Activated effector memory CD4-positive, alpha-beta T cell treated with anti-CD3 and anti-CD28 coated beads, Interleukin-2, amount 50 U/mL, for 16 hours (primary cell): ENCODE data around the gene SLC35A4.
A peak's percentile ranks its signal among the peaks of the same experiment; 100 is the strongest.

Experiments used
- DNase-seq: peaks from one replicate; pipeline ENCODE4 v3.0.0-alpha.2; 2020

SLC35A4 gene, protein sequence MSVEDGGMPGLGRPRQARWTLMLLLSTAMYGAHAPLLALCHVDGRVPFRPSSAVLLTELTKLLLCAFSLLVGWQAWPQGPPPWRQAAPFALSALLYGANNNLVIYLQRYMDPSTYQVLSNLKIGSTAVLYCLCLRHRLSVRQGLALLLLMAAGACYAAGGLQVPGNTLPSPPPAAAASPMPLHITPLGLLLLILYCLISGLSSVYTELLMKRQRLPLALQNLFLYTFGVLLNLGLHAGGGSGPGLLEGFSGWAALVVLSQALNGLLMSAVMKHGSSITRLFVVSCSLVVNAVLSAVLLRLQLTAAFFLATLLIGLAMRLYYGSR

GRCh38 chr5:140564196-140565023 lies at the start of gene SLC35A4, which contains the start of gene APBB3:
TSS of gene SLC35A4 (plus strand) at chr5:140564828. CDS start at chr5:140567170, 2,342 bp downstream.
TSS of gene APBB3 (minus strand) at chr5:140564598. CDS start at chr5:140564245, 353 bp downstream.
- DNase-seq: peak; percentile 99

DNA sequence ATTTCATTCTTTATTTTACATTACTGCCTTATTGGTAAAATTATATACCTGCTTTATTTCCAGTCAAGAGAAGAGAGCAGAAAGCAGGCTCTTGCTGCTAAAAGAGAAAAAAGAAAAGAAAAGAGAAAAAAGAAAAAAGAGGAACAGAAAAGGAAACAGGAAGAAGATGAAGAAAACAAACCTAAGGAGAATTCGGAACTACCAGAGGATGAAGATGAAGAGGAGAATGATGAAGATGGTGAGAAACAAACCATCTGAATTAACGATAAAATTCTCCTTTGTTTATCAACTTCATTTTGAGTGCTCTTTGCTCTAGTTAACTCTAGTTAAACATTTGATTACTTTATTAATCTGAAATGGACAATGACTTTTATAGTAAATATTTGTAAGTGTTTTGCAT lies 40.6 kb upstream of the SLC35A4 start:
- DNase-seq: no peak

GRCh38 chr5:140540227-140540626 lies 24.4 kb upstream of the SLC35A4 start:
- no peak for DNase-seq

GRCh38 chr5:140542972-140543371 lies 21.7 kb upstream of the SLC35A4 start:
- no peak for DNase-seq

GRCh38 chr5:140544986-140545385 lies 19.6 kb upstream of the SLC35A4 start:
- DNase-seq: no peak

- no peak for DNase-seq
Measured at GRCh38 chr5:140545606-140546005, 19.0 kb upstream of the SLC35A4 start.

DNA sequence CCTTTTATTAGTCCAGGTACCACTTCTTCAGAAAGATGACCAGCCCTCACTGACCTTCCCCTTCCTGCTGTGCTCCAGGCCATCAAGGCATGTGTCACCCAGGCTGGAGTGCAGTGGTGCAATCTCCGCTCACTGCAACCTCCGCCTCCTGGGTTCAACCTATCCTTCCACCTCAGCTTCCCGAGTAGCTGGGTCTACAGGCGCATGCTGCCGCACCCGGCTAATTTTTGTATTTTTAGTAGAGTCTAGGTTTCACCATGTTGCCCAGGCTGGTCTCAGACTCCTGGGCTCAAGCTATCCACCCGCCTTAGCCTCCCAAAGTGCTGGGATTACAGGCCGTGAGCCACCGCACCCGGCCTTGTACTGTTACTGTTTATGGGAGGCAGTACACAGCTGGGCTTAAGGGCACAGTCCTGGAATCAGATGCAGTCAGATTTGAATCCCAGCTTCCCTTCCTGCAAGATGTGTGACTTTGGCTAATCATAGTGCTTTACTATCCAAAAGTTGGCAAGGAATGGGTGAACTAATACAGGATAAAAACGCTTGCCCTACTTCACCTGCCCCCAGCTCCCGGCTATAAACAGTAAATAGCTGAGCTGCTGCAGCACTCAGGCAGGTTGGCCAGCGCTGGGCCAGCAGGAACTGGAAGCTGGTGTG lies 17.6 kb upstream of the SLC35A4 start:
- no peak for DNase-seq

GRCh38 chr5:140547508-140548299 lies 16.9 kb upstream of the SLC35A4 start, which contains the start of gene EIF4EBP3:
TSS of gene EIF4EBP3 (plus strand) at chr5:140547662. CDS start at chr5:140547738, 76 bp downstream.
- DNase-seq: peak; percentile 94

- DNase-seq: no peak
Measured at GRCh38 chr5:140548300-140548688, 16.3 kb upstream of the SLC35A4 start.

DNA sequence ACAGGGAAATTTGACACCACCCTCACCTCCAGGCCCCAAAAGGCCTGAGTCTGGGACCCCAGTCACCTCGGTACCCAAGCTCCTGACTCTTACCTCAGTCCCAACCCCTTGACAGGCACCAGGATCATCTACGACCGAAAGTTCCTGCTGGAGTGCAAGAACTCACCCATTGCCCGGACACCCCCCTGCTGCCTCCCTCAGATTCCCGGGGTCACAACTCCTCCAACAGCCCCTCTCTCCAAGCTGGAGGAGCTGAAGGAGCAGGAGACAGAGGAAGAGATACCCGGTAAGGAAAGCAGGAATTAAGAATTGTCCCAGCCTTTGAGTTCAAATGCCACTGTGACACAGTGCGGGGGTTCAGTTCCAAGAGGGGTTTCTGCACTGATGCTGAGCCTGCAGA lies 15.8 kb upstream of the SLC35A4 start:
- no peak for DNase-seq

- no peak for DNase-seq
Measured at GRCh38 chr5:140549237-140550144, 15.1 kb upstream of the SLC35A4 start.

- no peak for DNase-seq
Measured at GRCh38 chr5:140550147-140551079, 14.2 kb upstream of the SLC35A4 start.

DNA sequence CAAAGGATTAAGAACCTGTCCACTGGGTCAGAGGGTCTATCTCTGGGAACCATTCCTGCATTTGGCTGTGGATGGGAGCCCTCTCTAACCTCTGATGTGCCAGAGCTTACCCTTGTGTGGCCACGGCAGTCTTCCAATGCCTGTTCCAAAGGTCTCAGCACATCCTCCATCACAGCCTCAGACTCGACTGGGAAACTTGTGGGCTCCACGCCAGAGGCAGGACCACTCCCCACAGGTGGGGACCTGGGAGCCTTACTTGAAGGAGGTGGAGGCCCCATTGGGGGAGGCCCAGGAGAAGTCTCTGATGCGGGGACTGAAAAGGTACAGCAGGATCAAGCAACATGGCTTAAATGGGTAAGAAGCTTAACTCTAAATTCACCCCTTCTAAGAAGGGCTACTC lies 12.8 kb upstream of the SLC35A4 start:
- no peak for DNase-seq

- no peak for DNase-seq
Measured at GRCh38 chr5:140553657-140554056, 11.0 kb upstream of the SLC35A4 start.

- DNase-seq: no peak
Measured at GRCh38 chr5:140554454-140554853, 10.2 kb upstream of the SLC35A4 start.

DNA sequence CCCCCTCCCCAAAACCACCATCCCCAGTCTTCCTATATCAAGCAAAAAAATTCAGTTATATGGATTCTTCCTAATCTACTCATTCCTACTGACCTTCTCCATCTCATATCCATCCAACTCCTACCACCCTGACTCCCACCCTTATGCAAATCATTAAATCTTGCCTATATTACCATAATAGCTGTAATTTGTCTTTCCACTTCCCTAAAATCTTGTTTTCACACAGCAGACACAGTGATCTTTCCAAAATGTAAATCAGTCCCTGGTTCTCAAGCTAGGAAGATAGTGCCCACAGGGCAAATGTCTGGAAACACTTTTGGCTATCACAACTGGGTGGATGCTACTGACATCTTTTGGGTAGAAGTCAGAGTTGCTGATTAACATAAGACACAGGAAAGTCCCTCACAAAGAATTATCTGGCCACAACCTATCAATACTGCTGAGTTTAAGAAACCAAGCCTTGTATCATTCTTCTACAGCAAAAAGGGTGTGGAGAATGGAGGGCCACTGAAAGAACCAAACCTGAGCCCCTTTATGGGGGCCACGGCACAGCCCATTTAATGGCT lies 8.8 kb upstream of the SLC35A4 start:
- DNase-seq: no peak

GRCh38 chr5:140556438-140556837 lies 8.2 kb upstream of the SLC35A4 start:
- DNase-seq: no peak

GRCh38 chr5:140557136-140557805 lies 7.4 kb upstream of the SLC35A4 start, which contains the start of gene SRA1:
TSS of gene SRA1 (minus strand) at chr5:140557473. CDS start at chr5:140557452, 21 bp downstream.
- peak; percentile 96 for DNase-seq

DNA sequence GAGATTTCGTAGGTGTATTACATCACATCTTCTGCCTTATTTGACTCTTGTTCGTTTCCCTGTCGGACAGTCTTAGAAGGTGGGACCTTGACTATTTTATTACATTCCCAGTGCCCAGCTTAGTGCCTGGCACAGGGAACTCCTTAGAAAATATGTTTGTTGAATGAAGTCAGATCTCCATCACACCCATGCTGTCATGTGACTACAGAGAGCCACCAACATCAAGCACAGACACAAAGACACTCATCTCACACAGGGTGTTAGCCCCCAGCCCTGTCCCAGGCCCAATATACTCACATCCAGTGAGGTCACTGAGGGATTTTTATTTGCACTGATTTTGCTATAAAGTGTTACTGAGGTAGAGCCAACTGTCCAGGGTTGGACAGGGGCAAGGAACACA lies 6.7 kb upstream of the SLC35A4 start:
- DNase-seq: no peak
